Measurements from ENCODE around the gene NLRP8. TPM values are rescaled to one million over a fixed set of nuclear protein-coding genes. Genes with fewer than 3 reads are reported as not detected.

The NLRP8 gene
- polyA plus RNA-seq, 1 donor from 2014 or later, result not detected

- no peaks in the 10 kb centered on the region for H3K27me3 ChIP-seq (ENCODE audit: insufficient read depth, low read depth, low read length)
- no peak for TF ChIP-seq RAD21 (conservative IDR thresholded peaks at IDR 0.05)
- TF ChIP-seq EZH2 (IDR thresholded peaks at IDR 0.05; ENCODE audit: borderline replicate concordance, insufficient read depth, low read length, poor library complexity, severe bottlenecking), result no peak
- TF ChIP-seq EP300 (conservative IDR thresholded peaks at IDR 0.05; ENCODE audit: poor library complexity, severe bottlenecking), result no peak
- TF ChIP-seq MXI1 (conservative IDR thresholded peaks at IDR 0.05; ENCODE audit: poor library complexity, severe bottlenecking), result no peak
- TF ChIP-seq POLR2AphosphoS5 (IDR thresholded peaks at IDR 0.05), result no peak
- no peak for TF ChIP-seq CTCF (IDR thresholded peaks at IDR 0.05; ENCODE audit: poor library complexity, severe bottlenecking)
- TF ChIP-seq REST (IDR thresholded peaks at IDR 0.05; ENCODE audit: borderline replicate concordance), result no peak
Measured at GRCh38 chr19:55913643-55914268, 33.9 kb upstream of the NLRP8 start.

GRCh38 chr19:55923556-55923955 lies 24.1 kb upstream of the NLRP8 start:
- no peak overlapping the region for H3K4me3 ChIP-seq (ENCODE audit: low read length)
- no peaks in the 10 kb centered on the region for H3K79me2 ChIP-seq (replicated peaks; ENCODE audit: insufficient read depth, low read length)
- H3F3A ChIP-seq (ENCODE audit: insufficient read depth, low read length, poor library complexity, severe bottlenecking), result no peaks in the 10 kb centered on the region
- no peaks in the 10 kb centered on the region for H3K36me3 ChIP-seq (ENCODE audit: insufficient read depth, low read length)
- no peaks in the 10 kb centered on the region for H3K27me3 ChIP-seq (ENCODE audit: insufficient read depth, low read depth, low read length)
- H3K27ac ChIP-seq (ENCODE audit: low read length), result no peak overlapping the region
- no peak overlapping the region for H2AFZ ChIP-seq (ENCODE audit: low read depth, low read length)
- no peaks in the 10 kb centered on the region for H4K20me1 ChIP-seq (ENCODE audit: insufficient read depth)
- H3K9ac ChIP-seq (ENCODE audit: low read length), result no peak overlapping the region
- H3K9me2 ChIP-seq (ENCODE audit: insufficient read depth, low read length), result no peaks in the 10 kb centered on the region
- H3K4me2 ChIP-seq (ENCODE audit: low read length), result no peak overlapping the region
- TF ChIP-seq POLR2AphosphoS5 (IDR thresholded peaks at IDR 0.05) (no peak), TAF1 (IDR thresholded peaks at IDR 0.05; ENCODE audit: low read depth) (no peak), SMC3 (conservative IDR thresholded peaks at IDR 0.05; ENCODE audit: poor library complexity) (no peak), RAD21 (conservative IDR thresholded peaks at IDR 0.05) (no peak), REST (IDR thresholded peaks at IDR 0.05; ENCODE audit: borderline replicate concordance) (no peak), CTCF (IDR thresholded peaks at IDR 0.05; ENCODE audit: poor library complexity, severe bottlenecking) (no peak), EZH2 (IDR thresholded peaks at IDR 0.05; ENCODE audit: borderline replicate concordance, insufficient read depth, low read length, poor library complexity, severe bottlenecking) (no peak), MXI1 (conservative IDR thresholded peaks at IDR 0.05; ENCODE audit: poor library complexity, severe bottlenecking) (no peak), EP300 (conservative IDR thresholded peaks at IDR 0.05; ENCODE audit: poor library complexity, severe bottlenecking) (no peak)
- H3K9me3 ChIP-seq (ENCODE audit: low read length), result peaks cover 4% of the 10 kb centered on the region

More at GRCh38 chr19:55913643-55914268, 33.9 kb upstream of the NLRP8 start:
- Histone ChIP-seq H3K9ac (ENCODE audit: low read length) (no peak overlapping the region), H3F3A (ENCODE audit: insufficient read depth, low read length, poor library complexity, severe bottlenecking) (no peaks in the 10 kb centered on the region), H3K4me2 (ENCODE audit: low read length) (no peak overlapping the region), H3K9me3 (ENCODE audit: low read length) (peaks cover 3% of the 10 kb centered on the region), H3K36me3 (ENCODE audit: insufficient read depth, low read length) (no peaks in the 10 kb centered on the region), H3K9me2 (ENCODE audit: insufficient read depth, low read length) (no peaks in the 10 kb centered on the region), H4K20me1 (ENCODE audit: insufficient read depth) (no peaks in the 10 kb centered on the region), H2AFZ (ENCODE audit: low read depth, low read length) (no peak overlapping the region), H3K79me2 (replicated peaks; ENCODE audit: insufficient read depth, low read length) (no peaks in the 10 kb centered on the region), H3K4me3 (ENCODE audit: low read length) (no peak overlapping the region), H3K27ac (ENCODE audit: low read length) (no peak overlapping the region)

All from neural cell (in vitro differentiated cells).